Stomach (tissue), 4 donors: ENCODE data around the gene RAB30.

Experiments
- CTCF ChIP-seq, 7 experiments: fragments of 450-650 bp in 4 of 7; fragments of 200-600 bp in 3 of 7; sonication (generic) in 3 of 7; IDR thresholded peaks; one replicate each; pipeline ENCODE4 v1.5.1; 2016 to 2019; ENCODE audit warnings: antibody characterized with exemption in 7 of 7, control low read depth in 2 of 7, mild to moderate bottlenecking in 1 of 7
- POLR2A ChIP-seq, 4 donors: fragments of 450-650 bp; IDR thresholded peaks; one replicate each; pipeline ENCODE4 v1.6.1; 2016; ENCODE audit warnings: antibody characterized with exemption in 4 of 4, control low read depth in 2 of 4, mild to moderate bottlenecking in 1 of 4, moderate library complexity in 1 of 4

DNA sequence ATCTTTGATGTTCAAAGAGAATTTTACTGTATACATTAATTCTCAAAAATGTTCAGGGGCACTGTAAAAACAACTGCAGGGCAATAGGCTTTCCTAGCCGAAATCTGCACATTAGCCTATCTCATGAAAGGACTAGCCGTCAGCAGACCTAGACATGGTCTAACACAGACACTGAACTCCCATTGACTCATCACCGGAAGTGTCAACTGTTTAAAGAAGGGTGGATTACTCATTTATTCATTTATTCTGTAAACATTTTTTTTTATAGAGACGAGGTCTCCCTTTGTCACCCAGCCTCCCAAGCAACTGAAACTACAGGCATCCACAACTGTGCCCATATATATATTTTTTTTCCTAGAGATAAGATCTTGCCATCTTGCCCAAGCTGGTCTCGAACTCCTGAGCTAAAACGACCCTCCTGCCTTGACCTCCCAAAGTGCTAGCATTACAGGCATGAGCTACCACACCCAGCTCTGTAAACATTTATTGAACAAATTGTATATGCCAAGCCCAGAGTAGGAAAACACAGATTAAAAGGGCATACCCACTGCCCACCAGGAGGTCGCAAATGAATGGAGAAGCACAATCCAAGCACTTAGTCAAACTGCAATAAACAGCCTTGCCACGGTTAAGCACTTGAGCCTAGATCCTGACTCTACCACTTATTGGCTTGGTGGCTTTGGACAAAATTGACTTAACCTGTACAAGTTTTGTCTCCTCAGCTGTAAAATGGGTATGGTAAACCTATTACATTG, 26.6 kb downstream of the RAB30 start:
- TF ChIP-seq POLR2A (IDR thresholded peaks at IDR 0.05) (no peak), CTCF (IDR thresholded peaks at IDR 0.05) (no peak)
